ENCODE data around the gene PGA4. TPM values are rescaled to one million over a fixed set of nuclear protein-coding genes. Genes with fewer than 3 reads are reported as not detected.

Gene PGA4
- total and polyA plus RNA-seq, 2 of the 8 experiments (the other 6 are each of a cell fraction or from before 2014, with no cell fraction given), result 1.3 TPM; not detected in 1

- H3K23ac ChIP-seq (ENCODE audit: insufficient read length), result no peak overlapping the region
- 0 out of 7 replicates have a peak, but pooled peaks cover 0 to 3% (median 0%) of the 10 kb centered on the region in 4 experiments for H3K27me3 ChIP-seq (replicated peaks in 1 of 4; ENCODE audit: control insufficient read depth in 3 of 4, extremely low read depth in 1 of 4, insufficient read depth in 3 of 4, low read length in 3 of 4)
- no peak overlapping the region for H2BK120ac ChIP-seq (replicated peaks; ENCODE audit: low read depth, low read length)
- H3K9ac ChIP-seq (replicated peaks in 1 of 4; ENCODE audit: extremely low read depth in 1 of 4, low read depth in 3 of 4, low read length in 3 of 4), result no peak overlapping the region
- peaks cover 0 to 1% of the 10 kb centered on the region in 2 experiments for H4K20me1 ChIP-seq (replicated peaks in 1 of 2; ENCODE audit: control insufficient read depth in 1 of 2, insufficient read depth in 2 of 2, low read length in 2 of 2)
- H2BK20ac ChIP-seq (ENCODE audit: low read length), result no peak overlapping the region
- H3K4me3 ChIP-seq (ENCODE audit: extremely low read depth in 1 of 4, insufficient read depth in 2 of 4, low read depth in 3 of 4, low read length in 4 of 4), result no peak overlapping the region
- no peak overlapping the region for H3K4me2 ChIP-seq (ENCODE audit: insufficient read depth in 1 of 2, low read depth in 2 of 2, low read length in 2 of 2)
- no peak overlapping the region for H4K91ac ChIP-seq (replicated peaks; ENCODE audit: insufficient read length, low read length)
- no peak overlapping the region for H3K4ac ChIP-seq (replicated peaks; ENCODE audit: insufficient read length, low read depth, low read length)
- FAIRE-seq, result no peak
- no peak overlapping the region for H2BK12ac ChIP-seq (ENCODE audit: low read depth, low read length)
- no peak overlapping the region for H3K18ac ChIP-seq (ENCODE audit: extremely low read depth, low read length)
- H2BK15ac ChIP-seq (ENCODE audit: low read length), result no peak overlapping the region
- no peak overlapping the region for H3K27ac ChIP-seq (ENCODE audit: low read depth, low read length)
- no peaks in the 10 kb centered on the region for H3K23me2 ChIP-seq (ENCODE audit: low read depth, low read length)
- no peak overlapping the region for H2AFZ ChIP-seq (ENCODE audit: low read length)
- no peak overlapping the region for H3K14ac ChIP-seq (ENCODE audit: insufficient read length)
- no peak overlapping the region for H4K5ac ChIP-seq (ENCODE audit: insufficient read length, low read depth, low read length)
- no peak overlapping the region for H4K8ac ChIP-seq (ENCODE audit: extremely low read depth, insufficient read depth, low read length)
- 0 out of 4 replicates have a peak, but pooled peaks cover 1 to 3% of the 10 kb centered on the region in 2 experiments for H3K9me3 ChIP-seq (ENCODE audit: insufficient read depth in 2 of 2, low read depth in 1 of 2, low read length in 1 of 2)
- no peaks in the 10 kb centered on the region for H3K36me3 ChIP-seq (ENCODE audit: control insufficient read depth in 2 of 4, insufficient read depth in 4 of 4, low read length in 3 of 4)
- no peak overlapping the region for H2BK5ac ChIP-seq (ENCODE audit: low read depth, low read length)
- no peaks in the 10 kb centered on the region for H3K79me1 ChIP-seq (ENCODE audit: low read depth, low read length)
- ChIA-PET POLR2A (ENCODE audit: partially characterized antibody) (interaction anchor here (1.1 kb wide), 1 partner anchor 11 kb away, joined by 3 read pairs; the partner anchor contains the start of gene VPS37C), CTCF (ENCODE audit: partially characterized antibody) (interaction anchor here (0.6 to 2.9 kb wide), 6 partner anchors 15 to 200 kb away, joined by 3 to 11 read pairs (median 3); no protein-coding TSS in a partner anchor)
- H3K4me1 ChIP-seq (replicated peaks in 1 of 4; ENCODE audit: control insufficient read depth in 3 of 4, insufficient read depth in 4 of 4, low read length in 3 of 4), result no peaks in the 10 kb centered on the region
- H3K56ac ChIP-seq (replicated peaks; ENCODE audit: insufficient read length, low read depth, low read length), result no peak overlapping the region
- no peaks in the 10 kb centered on the region for H3K79me2 ChIP-seq (ENCODE audit: control insufficient read depth in 1 of 2, insufficient read depth in 2 of 2, low read length in 2 of 2)
- WGBS, 2 experiments (ENCODE audit: extremely low coverage in 1 of 2, insufficient coverage in 1 of 2, insufficient read length in 1 of 2, insufficient replicate concordance in 2 of 2, low coverage in 1 of 2, low lambda C conversion rate in 2 of 2, missing lambda C conversion rate in 1 of 2), result 74% methylated on average over 5 of the region's 5 CpGs; no CpG with 5 or more reads in 1 of the 2 experiments
- no peak for DNase-seq (ENCODE audit: low read depth in 1 of 2, low spot score in 2 of 2)
- H2AK5ac ChIP-seq (ENCODE audit: low read depth, low read length), result no peak overlapping the region
- TF ChIP-seq TCF12 (IDR thresholded peaks at IDR 0.05; ENCODE audit: low read depth, low read length) (no peak), CTCF (IDR thresholded peaks at IDR 0.05; ENCODE audit: control extremely low read depth in 1 of 3, insufficient read depth in 1 of 3, low read depth in 1 of 3, low read length in 3 of 3) (no peak), MAFK (IDR thresholded peaks at IDR 0.05; ENCODE audit: low read depth, low read length) (no peak), TAF7 (optimal IDR thresholded peaks at IDR 0.05; ENCODE audit: borderline replicate concordance, low read depth, low read length) (no peak)
Measured at GRCh38 chr11:61172356-61172755, 49.8 kb upstream of the PGA4 start.
